ENCODE results near the gene PAK6.

GRCh38 chr15:40250771-40251483 lies 12.1 kb downstream of the PAK6 start:
- no peak for TF ChIP-seq CTCF (IDR thresholded peaks at IDR 0.05; ENCODE audit: low read depth, low read length, poor library complexity, severe bottlenecking)
- TF ChIP-seq EZH2phosphoT487 (IDR thresholded peaks at IDR 0.05; ENCODE audit: borderline replicate concordance, low read length): no peak
